Measurements from ENCODE around the gene CDH26.

DNA sequence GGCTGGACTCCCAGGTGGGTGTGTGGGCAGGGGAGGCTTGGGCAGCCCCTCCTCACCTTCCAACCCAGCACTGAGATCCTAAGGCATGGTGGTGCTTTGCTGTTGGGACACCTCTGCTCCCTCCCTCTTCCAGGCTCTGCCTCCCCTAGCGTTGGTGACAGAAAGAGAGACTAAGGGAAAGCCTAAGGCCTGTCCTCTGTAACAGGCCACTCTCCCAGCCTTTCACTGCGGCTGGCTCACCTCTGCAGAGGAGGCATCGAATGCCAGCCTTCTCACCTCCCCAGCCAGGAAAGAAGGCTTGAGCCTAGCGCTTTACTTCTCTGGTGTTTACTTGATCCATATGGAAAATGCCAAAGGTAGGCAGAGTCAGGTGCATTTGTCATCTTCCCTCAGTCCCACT lies 3.5 kb upstream of the CDH26 start:
- TF ChIP-seq, protein P1, sequence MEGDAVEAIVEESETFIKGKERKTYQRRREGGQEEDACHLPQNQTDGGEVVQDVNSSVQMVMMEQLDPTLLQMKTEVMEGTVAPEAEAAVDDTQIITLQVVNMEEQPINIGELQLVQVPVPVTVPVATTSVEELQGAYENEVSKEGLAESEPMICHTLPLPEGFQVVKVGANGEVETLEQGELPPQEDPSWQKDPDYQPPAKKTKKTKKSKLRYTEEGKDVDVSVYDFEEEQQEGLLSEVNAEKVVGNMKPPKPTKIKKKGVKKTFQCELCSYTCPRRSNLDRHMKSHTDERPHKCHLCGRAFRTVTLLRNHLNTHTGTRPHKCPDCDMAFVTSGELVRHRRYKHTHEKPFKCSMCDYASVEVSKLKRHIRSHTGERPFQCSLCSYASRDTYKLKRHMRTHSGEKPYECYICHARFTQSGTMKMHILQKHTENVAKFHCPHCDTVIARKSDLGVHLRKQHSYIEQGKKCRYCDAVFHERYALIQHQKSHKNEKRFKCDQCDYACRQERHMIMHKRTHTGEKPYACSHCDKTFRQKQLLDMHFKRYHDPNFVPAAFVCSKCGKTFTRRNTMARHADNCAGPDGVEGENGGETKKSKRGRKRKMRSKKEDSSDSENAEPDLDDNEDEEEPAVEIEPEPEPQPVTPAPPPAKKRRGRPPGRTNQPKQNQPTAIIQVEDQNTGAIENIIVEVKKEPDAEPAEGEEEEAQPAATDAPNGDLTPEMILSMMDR (IDR thresholded peaks at IDR 0.05) = no peak
- no peak for TF ChIP-seq POLR2A (IDR thresholded peaks at IDR 0.05)
